ENCODE measurements around the gene SYDE2. TPM values are rescaled to one million over a fixed set of nuclear protein-coding genes. Genes with fewer than 3 reads are reported as not detected.

SYDE2 gene
- total and polyA plus RNA-seq, 4 experiments from 2014 or later, result 2.3 to 5.2 (median 3.6) TPM

GRCh38 chr1:85225624-85226380, 25.0 kb upstream of the SYDE2 start:
- H3K4me3 Mint-ChIP-seq, result no peak overlapping the region
- H3K4me1 Mint-ChIP-seq, result no peaks in the 10 kb centered on the region
- Histone ChIP-seq H3K9me3 (ENCODE audit: control insufficient read depth in 1 of 2, low read length in 2 of 2) (no peaks in the 10 kb centered on the region), H3K36me3 (ENCODE audit: insufficient read depth, low read length) (no peaks in the 10 kb centered on the region), H3K27ac (ENCODE audit: low read depth, low read length) (no peak overlapping the region), H3K4me3 (ENCODE audit: low read length in 2 of 2) (no peak overlapping the region), H3K4me1 (ENCODE audit: insufficient read depth, low read length) (no peaks in the 10 kb centered on the region), H3K27me3 (ENCODE audit: insufficient read depth, low read length) (no peaks in the 10 kb centered on the region)
- ChIA-PET CTCF (ENCODE audit: partially characterized antibody) (interaction anchor here (0.6 to 1.4 kb wide), 3 partner anchors 10 to 23 kb away, joined by 3 read pairs; no protein-coding TSS in a partner anchor), POLR2A (ENCODE audit: partially characterized antibody) (no interaction called here)
- H3K27me3 Mint-ChIP-seq, result peaks cover 0 to 4% of the 10 kb centered on the region in 2 donors
- no peaks in the 10 kb centered on the region for H3K9me3 Mint-ChIP-seq
- no peak overlapping the region for H3K27ac Mint-ChIP-seq
- DNase-seq, result no peak
- intact Hi-C loops (cut with micrococcal nuclease), result no loop called here
- no peaks in the 10 kb centered on the region for H3K36me3 Mint-ChIP-seq

- H3K4me1 ChIP-seq (ENCODE audit: insufficient read depth, low read length), result no peaks in the 10 kb centered on the region
- Mint-ChIP-seq H3K9me3 (no peaks in the 10 kb centered on the region), H3K36me3 (no peaks in the 10 kb centered on the region), H3K4me3 (no peak overlapping the region), H3K27ac (no peak overlapping the region), H3K27me3 (peaks cover 2 to 4% of the 10 kb centered on the region in 2 donors), H3K4me1 (no peaks in the 10 kb centered on the region)
- no peak overlapping the region for H3K4me3 ChIP-seq (ENCODE audit: low read length in 2 of 2)
- H3K36me3 ChIP-seq (ENCODE audit: insufficient read depth, low read length), result no peaks in the 10 kb centered on the region
- no peak for DNase-seq
- no peaks in the 10 kb centered on the region for H3K27me3 ChIP-seq (ENCODE audit: insufficient read depth, low read length)
- CTCF ChIA-PET (ENCODE audit: partially characterized antibody), result interaction anchor here (1.0 to 1.4 kb wide), 2 partner anchors 15 to 188 kb away, joined by 3 read pairs; no protein-coding TSS in a partner anchor
- H3K27ac ChIP-seq (ENCODE audit: low read depth, low read length), result no peak overlapping the region
- H3K9me3 ChIP-seq (ENCODE audit: control insufficient read depth in 1 of 2, low read length in 2 of 2), result no peaks in the 10 kb centered on the region
- intact Hi-C loops (cut with micrococcal nuclease), result no loop called here
- POLR2A ChIA-PET (ENCODE audit: partially characterized antibody), result no interaction called here
Observed at GRCh38 chr1:85224734-85225623, 24.2 kb upstream of the SYDE2 start.

GRCh38 chr1:85224295-85224694, 23.5 kb upstream of the SYDE2 start:
- Histone ChIP-seq H3K4me1 (ENCODE audit: insufficient read depth, low read length) (no peaks in the 10 kb centered on the region), H3K27ac (ENCODE audit: low read depth, low read length) (no peak overlapping the region), H3K4me3 (ENCODE audit: low read length in 2 of 2) (no peak overlapping the region), H3K36me3 (ENCODE audit: insufficient read depth, low read length) (no peaks in the 10 kb centered on the region), H3K27me3 (ENCODE audit: insufficient read depth, low read length) (no peaks in the 10 kb centered on the region), H3K9me3 (ENCODE audit: control insufficient read depth in 1 of 2, low read length in 2 of 2) (no peaks in the 10 kb centered on the region)
- CTCF ChIA-PET (ENCODE audit: partially characterized antibody), result interaction anchor here (1.0 to 1.4 kb wide), 2 partner anchors 16 to 187 kb away, joined by 3 read pairs; no protein-coding TSS in a partner anchor
- H3K27me3 Mint-ChIP-seq, result peaks cover 4 to 6% of the 10 kb centered on the region in 2 donors
- no peaks in the 10 kb centered on the region for H3K36me3 Mint-ChIP-seq
- H3K9me3 Mint-ChIP-seq, result no peaks in the 10 kb centered on the region
- no peak for DNase-seq
- POLR2A ChIA-PET (ENCODE audit: partially characterized antibody), result no interaction called here
- no peak overlapping the region for H3K4me3 Mint-ChIP-seq
- no peak overlapping the region for H3K27ac Mint-ChIP-seq
- H3K4me1 Mint-ChIP-seq, result no peaks in the 10 kb centered on the region
- intact Hi-C loops (cut with micrococcal nuclease), result no loop called here

- Mint-ChIP-seq H3K36me3 (no peaks in the 10 kb centered on the region), H3K4me3 (no peak overlapping the region), H3K27ac (no peak overlapping the region), H3K9me3 (no peaks in the 10 kb centered on the region), H3K27me3 (peaks cover 7 to 10% of the 10 kb centered on the region in 2 donors), H3K4me1 (no peaks in the 10 kb centered on the region)
- POLR2A ChIA-PET (ENCODE audit: partially characterized antibody), result no interaction called here
- intact Hi-C loops (cut with micrococcal nuclease), result no loop called here
- CTCF ChIA-PET (ENCODE audit: partially characterized antibody), result no interaction called here
- H3K4me1 ChIP-seq (ENCODE audit: insufficient read depth, low read length), result no peaks in the 10 kb centered on the region
- H3K36me3 ChIP-seq (ENCODE audit: insufficient read depth, low read length), result no peaks in the 10 kb centered on the region
- no peaks in the 10 kb centered on the region for H3K9me3 ChIP-seq (ENCODE audit: control insufficient read depth in 1 of 2, low read length in 2 of 2)
- H3K27me3 ChIP-seq (ENCODE audit: insufficient read depth, low read length), result no peaks in the 10 kb centered on the region
- no peak for DNase-seq
- no peak overlapping the region for H3K4me3 ChIP-seq (ENCODE audit: low read length in 2 of 2)
- H3K27ac ChIP-seq (ENCODE audit: low read depth, low read length), result no peak overlapping the region
Observed at GRCh38 chr1:85223334-85223733, 22.5 kb upstream of the SYDE2 start.

- Mint-ChIP-seq H3K4me1 (no peaks in the 10 kb centered on the region), H3K4me3 (no peak overlapping the region), H3K36me3 (no peaks in the 10 kb centered on the region), H3K27me3 (peaks cover 10 to 16% of the 10 kb centered on the region in 2 donors), H3K9me3 (peaks cover 0 to 2% (median 0%) of the 10 kb centered on the region in 8 donors), H3K27ac (peak overlapping the region in 2 of 7 donors; percentile 1 to 57)
- ChIA-PET CTCF (ENCODE audit: partially characterized antibody) (no interaction called here), POLR2A (ENCODE audit: partially characterized antibody) (no interaction called here)
- H3K4me3 ChIP-seq (ENCODE audit: low read length in 2 of 2), result no peak overlapping the region
- intact Hi-C loops (cut with micrococcal nuclease), result no loop called here
- no peaks in the 10 kb centered on the region for H3K27me3 ChIP-seq (ENCODE audit: insufficient read depth, low read length)
- no peak for DNase-seq
- H3K27ac ChIP-seq (ENCODE audit: low read depth, low read length), result no peak overlapping the region
- H3K36me3 ChIP-seq (ENCODE audit: insufficient read depth, low read length), result no peaks in the 10 kb centered on the region
- no peaks in the 10 kb centered on the region for H3K4me1 ChIP-seq (ENCODE audit: insufficient read depth, low read length)
- H3K9me3 ChIP-seq (ENCODE audit: control insufficient read depth in 1 of 2, low read length in 2 of 2), result no peaks in the 10 kb centered on the region
Observed at GRCh38 chr1:85220756-85221201, 20.0 kb upstream of the SYDE2 start.

GRCh38 chr1:85219853-85220610, 19.2 kb upstream of the SYDE2 start:
- H3K4me3 ChIP-seq (ENCODE audit: low read length in 2 of 2), result no peak overlapping the region
- Mint-ChIP-seq H3K4me3 (no peak overlapping the region), H3K27me3 (peaks cover 15 to 19% of the 10 kb centered on the region in 2 donors), H3K27ac (peak overlapping the region in 1 of 7 donors; percentile 8), H3K9me3 (peaks cover 0 to 3% (median 0%) of the 10 kb centered on the region in 8 donors), H3K4me1 (no peaks in the 10 kb centered on the region), H3K36me3 (no peaks in the 10 kb centered on the region)
- DNase-seq, result no peak
- H3K36me3 ChIP-seq (ENCODE audit: insufficient read depth, low read length), result no peaks in the 10 kb centered on the region
- ChIA-PET POLR2A (ENCODE audit: partially characterized antibody) (no interaction called here), CTCF (ENCODE audit: partially characterized antibody) (no interaction called here)
- no peaks in the 10 kb centered on the region for H3K27me3 ChIP-seq (ENCODE audit: insufficient read depth, low read length)
- intact Hi-C loops (cut with micrococcal nuclease), result no loop called here
- H3K27ac ChIP-seq (ENCODE audit: low read depth, low read length), result no peak overlapping the region
- H3K9me3 ChIP-seq (ENCODE audit: control insufficient read depth in 1 of 2, low read length in 2 of 2), result no peaks in the 10 kb centered on the region
- no peaks in the 10 kb centered on the region for H3K4me1 ChIP-seq (ENCODE audit: insufficient read depth, low read length)

- Mint-ChIP-seq H3K27ac (no peak overlapping the region), H3K9me3 (peaks cover 0 to 3% (median 0%) of the 10 kb centered on the region in 8 donors), H3K4me3 (peak overlapping the region in 1 of 8 donors; percentile 45), H3K27me3 (peaks cover 19 to 28% of the 10 kb centered on the region in 2 donors), H3K4me1 (no peaks in the 10 kb centered on the region), H3K36me3 (no peaks in the 10 kb centered on the region)
- no peak overlapping the region for H3K27ac ChIP-seq (ENCODE audit: low read depth, low read length)
- no peaks in the 10 kb centered on the region for H3K9me3 ChIP-seq (ENCODE audit: control insufficient read depth in 1 of 2, low read length in 2 of 2)
- H3K4me1 ChIP-seq (ENCODE audit: insufficient read depth, low read length), result no peaks in the 10 kb centered on the region
- H3K4me3 ChIP-seq (ENCODE audit: low read length in 2 of 2), result no peak overlapping the region
- intact Hi-C loops (cut with micrococcal nuclease), result no loop called here
- CTCF ChIA-PET (ENCODE audit: partially characterized antibody), result no interaction called here
- H3K27me3 ChIP-seq (ENCODE audit: insufficient read depth, low read length), result no peaks in the 10 kb centered on the region
- POLR2A ChIA-PET (ENCODE audit: partially characterized antibody), result no interaction called here
- H3K36me3 ChIP-seq (ENCODE audit: insufficient read depth, low read length), result no peaks in the 10 kb centered on the region
- DNase-seq, result no peak
Observed at GRCh38 chr1:85216697-85217096, 15.9 kb upstream of the SYDE2 start.
